GM12864 (cell line): ENCODE data around the gene NKD1.

Source experiments
- DNase-seq: peaks from one replicate; pipeline ENCODE4 v3.0.0-alpha.2; 2011; ENCODE audit warnings: low read depth
- H3K4me3 ChIP-seq: 2 replicates; pipeline ENCODE4 v1.5.1; 2011; ENCODE audit warnings: mild to moderate bottlenecking, low read depth, low read length, control low read depth
- TF ChIP-seq, protein P1 (sequence below): IDR thresholded peaks from 2 replicates; pipeline ENCODE4 v1.5.1; 2011; ENCODE audit warnings: low read depth, mild to moderate bottlenecking, moderate library complexity, low read length, control low read depth, inconsistent platforms; ENCODE audit errors: missing control alignments

NKD1 gene

DNA sequence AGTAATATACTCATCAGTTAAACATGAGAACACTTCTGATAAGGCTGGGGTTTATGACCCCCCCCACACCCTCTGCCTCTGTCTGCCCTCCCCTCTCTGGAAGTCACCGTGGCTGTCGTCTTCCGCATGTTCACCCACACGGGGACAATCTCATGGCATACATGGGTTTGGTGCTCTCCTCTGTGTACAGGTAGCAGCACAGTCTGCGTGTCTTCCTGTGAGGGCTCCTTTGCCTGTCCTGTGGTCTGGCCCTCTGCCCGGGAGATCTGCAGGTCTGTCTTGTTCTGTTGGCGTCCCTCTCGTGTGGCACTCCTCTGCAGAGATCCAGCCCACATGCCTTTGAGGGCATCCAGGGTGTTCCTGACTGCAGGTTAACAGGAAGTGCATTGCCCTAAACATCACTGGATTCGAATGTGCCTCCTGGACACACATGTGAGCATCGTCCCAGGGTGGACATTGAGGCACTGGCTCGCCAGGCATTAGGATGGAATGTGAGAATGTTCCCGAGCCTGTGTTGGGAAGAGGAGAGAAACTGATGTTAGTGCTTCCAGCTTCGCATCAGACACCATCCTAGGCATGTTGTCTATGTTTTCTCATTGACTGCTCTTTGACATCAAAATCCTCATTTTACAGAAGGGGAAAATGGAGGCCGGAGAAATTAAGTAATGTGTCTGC is 54.5 kb downstream of the NKD1 start:
- DNase-seq: no peak
- no peak overlapping the region for H3K4me3 ChIP-seq
- TF ChIP-seq, protein P1, sequence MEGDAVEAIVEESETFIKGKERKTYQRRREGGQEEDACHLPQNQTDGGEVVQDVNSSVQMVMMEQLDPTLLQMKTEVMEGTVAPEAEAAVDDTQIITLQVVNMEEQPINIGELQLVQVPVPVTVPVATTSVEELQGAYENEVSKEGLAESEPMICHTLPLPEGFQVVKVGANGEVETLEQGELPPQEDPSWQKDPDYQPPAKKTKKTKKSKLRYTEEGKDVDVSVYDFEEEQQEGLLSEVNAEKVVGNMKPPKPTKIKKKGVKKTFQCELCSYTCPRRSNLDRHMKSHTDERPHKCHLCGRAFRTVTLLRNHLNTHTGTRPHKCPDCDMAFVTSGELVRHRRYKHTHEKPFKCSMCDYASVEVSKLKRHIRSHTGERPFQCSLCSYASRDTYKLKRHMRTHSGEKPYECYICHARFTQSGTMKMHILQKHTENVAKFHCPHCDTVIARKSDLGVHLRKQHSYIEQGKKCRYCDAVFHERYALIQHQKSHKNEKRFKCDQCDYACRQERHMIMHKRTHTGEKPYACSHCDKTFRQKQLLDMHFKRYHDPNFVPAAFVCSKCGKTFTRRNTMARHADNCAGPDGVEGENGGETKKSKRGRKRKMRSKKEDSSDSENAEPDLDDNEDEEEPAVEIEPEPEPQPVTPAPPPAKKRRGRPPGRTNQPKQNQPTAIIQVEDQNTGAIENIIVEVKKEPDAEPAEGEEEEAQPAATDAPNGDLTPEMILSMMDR: no peak

DNA sequence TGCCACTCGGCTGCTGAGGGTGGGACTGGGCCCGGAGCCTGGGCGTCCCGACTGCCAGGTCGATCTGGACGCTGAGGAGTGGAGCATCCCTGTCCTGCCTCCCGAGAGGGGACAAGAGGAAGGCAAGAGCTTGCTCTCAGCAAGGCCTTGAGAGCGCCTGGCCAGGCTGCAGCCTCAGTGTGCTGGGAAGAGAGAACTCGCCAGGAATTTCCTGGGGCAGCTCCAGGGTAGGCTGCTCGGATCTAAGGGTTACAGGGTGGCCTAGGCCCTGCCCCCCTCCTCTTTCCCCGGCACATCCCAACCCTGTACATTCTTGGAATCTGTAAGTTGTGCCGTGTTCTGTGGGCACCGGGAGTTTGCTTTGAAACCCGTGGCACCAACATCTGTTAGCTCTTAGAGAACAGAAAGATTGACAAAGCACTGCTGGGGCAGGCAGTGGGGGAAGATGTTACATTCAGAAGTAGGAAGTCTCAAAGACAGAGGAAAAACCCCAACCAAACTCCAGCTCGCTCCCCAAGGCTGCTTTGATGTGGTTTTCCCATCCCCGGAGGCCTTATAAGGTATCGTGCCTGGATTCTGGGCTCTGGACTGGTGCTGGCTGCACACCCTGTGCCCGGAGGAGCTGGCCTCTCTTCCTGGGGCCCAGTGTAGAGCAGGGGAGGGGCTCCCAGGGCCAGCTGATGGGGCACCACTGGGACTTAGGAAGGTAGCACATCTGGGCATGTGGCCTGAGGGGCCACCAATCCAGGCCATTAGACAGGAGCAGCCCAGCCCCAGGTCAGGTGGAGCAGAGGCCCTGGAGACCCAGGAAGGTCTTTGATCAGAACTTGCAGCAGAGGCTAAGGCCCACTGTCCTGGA is 55.2 kb downstream of the NKD1 start:
- no peak overlapping the region for H3K4me3 ChIP-seq
- DNase-seq: no peak
- TF ChIP-seq, protein P1: no peak

DNA sequence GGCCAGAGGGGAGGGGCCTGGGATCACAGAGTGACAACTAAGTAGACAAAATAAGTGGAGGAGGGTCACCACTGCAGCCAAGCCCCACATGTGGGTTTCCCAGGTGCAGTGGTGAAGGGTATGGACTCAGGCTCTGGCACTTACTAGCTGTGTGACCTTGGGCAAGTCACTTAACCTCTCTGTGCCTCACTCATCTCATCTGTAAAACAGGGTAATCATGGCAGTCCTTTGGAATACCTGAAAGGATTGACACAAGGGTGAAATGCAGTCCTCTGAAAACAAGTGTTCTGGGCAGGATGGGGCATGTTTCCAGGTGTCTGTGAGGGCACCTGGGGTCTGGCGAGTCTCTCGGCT is 55.8 kb downstream of the NKD1 start:
- no peak for DNase-seq
- no peak overlapping the region for H3K4me3 ChIP-seq
- TF ChIP-seq, protein P1: no peak

DNA sequence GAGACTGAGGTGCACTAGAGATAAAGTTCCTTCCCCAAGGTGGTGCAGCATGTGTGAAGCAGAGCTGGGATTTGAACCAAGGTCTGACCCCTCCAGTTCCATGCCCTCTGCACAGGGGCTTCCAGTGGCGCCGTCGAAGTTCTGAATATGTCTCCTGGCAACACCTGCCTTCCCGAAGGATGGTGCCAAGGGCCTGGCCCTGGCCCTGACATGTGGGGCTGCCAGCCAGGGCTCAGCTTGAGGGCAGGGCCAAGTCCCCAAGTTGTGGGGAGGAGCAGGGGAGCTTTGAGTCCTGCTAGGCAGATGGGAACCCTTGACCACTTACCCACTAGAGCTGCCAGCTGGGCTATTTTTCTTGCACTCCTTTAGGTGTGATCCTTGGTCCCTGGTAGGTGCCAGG is 56.4 kb downstream of the NKD1 start:
- TF ChIP-seq, protein P1: no peak
- DNase-seq: no peak
- no peak overlapping the region for H3K4me3 ChIP-seq

DNA sequence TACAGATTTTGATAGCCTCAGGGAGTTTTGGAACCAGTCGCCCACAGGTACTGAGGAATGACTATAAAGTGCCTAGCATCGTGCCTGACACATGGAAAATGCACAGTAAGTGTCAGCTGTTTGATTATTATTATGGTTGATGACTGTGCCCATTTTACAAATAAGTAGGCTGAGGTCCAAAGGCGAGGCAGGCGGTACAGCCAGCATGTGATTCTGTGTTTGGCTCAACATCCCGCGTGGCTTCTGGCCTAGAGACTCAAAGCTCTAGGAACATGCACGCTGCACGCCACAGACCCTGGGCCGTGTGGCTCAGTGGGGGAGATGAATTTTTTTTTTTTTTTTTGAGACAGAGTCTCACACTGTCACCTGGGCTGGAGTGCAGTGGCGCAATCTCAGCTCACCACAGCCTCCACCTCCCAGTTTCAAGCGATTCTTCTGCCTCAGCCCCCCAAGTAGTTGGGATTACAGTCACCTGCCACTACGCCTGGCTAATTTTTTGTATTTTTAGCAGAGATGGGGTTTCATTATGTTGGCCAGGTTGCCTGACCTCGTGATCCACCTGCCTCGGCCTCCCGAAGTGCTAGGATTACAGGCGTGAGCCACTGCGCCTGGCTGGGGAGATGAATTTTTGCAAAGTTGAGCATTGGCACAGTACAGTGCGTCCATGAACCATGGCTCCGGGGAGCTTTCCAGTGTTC is 57.7 kb downstream of the NKD1 start:
- DNase-seq: no peak
- no peak overlapping the region for H3K4me3 ChIP-seq
- TF ChIP-seq, protein P1: no peak

DNA sequence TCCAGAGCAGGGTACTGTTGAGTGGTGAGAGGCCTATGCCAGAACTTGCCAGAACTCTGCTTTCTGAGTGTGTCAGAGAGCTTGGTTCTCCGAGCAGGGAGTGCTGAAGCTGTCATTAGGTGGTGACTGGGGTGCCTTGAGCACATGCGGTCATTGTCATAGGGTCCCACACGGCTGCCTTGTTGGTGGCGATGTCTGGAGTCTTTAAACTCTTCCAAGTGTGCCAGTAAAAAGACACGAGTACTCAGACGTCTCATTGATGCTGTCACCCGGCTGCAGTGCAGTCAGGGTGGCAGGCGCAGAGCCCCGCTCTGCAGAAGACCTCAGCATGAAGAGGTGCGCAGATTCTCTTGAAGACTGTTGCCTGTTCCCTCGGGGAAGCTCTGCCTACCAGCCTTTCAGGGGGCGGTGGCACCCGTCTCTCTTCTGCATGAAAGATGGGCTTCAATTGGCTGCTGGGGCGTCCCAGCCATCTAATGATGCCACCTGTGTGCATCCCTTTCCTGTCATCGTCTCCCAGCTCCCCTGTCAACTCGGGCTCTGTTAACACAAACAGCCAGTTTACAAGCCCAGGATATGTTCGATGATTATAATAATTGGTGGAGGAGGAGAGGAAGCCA is 58.3 kb downstream of the NKD1 start:
- DNase-seq: no peak
- no peak overlapping the region for H3K4me3 ChIP-seq
- TF ChIP-seq, protein P1: no peak
